CMK (cell line): ENCODE data around the gene ARHGEF17.
"Not testable (repeated sequence)": the region's sequence is repeated elsewhere in the genome, so short reads cannot be mapped to it uniquely, and the experiment has no call there.

ENCODE experiments used
- DNase-seq: peaks from one replicate; pipeline ENCODE4 v3.0.0-alpha.2; 2010; ENCODE audit warnings: low read depth

Gene ARHGEF17

GRCh38 chr11:73273222-73273895 lies 34.7 kb upstream of the ARHGEF17 start:
- DNase-seq = no peak

- not testable (repeated sequence) for DNase-seq
Observed at GRCh38 chr11:73274191-73274590, 33.9 kb upstream of the ARHGEF17 start.

GRCh38 chr11:73274722-73275380 lies 33.2 kb upstream of the ARHGEF17 start:
- DNase-seq = no peak

DNA sequence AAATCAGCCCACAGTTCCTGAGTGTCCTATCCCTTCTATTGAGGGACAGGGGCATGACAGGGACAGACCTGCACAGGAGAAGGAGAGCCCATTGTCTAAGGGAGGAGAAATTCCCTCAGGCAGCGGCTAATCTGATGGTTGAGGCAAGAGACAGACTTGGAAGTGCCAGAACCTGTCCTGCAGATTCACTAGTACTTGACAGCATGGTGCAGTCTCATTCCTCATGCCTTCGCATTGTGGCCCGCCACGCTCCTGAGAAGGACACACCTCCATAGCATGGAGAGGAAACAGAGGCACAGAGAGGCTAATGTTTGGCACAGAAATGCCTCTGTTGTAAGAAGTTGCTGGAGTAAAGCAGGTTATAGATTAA lies 32.7 kb upstream of the ARHGEF17 start:
- no peak for DNase-seq

DNA sequence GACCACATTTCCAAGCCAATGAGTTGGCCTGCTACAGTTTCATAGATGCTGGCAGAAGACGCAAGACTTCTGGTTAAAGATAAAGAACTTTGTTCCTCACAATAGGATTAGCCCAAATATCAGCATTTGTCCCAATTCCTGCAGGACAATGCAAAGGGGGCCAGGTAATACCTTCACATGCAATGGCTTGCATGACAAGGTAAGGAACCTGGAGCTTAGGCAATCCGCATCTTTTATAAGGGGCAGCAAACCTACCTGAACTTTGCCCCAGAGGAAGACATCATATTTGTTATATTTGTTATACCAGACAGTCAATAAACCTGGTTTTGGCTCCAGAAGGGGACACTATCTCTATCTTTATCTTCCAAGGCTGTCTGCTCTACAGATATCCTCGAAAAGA lies 30.6 kb upstream of the ARHGEF17 start:
- no peak for DNase-seq

DNA sequence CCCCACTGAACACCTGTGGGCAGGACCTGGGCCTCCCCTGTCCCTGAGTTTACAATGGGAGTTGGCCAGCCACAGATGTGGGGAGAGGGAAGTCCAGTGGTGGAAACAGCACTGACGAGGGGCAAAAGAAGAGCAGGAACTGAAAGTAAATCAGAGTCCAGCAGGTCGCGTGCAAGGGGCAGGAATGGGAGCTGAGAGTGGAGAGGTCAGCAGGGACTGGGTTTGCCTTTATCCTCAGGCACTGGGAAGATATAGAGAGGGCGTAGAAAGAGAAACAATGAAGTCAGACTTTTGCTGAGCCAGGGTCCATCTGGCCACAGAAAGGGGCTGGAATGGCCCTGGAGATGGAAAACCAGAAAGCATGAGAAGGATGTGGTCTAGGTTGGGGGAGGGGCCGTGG lies 27.4 kb upstream of the ARHGEF17 start:
- DNase-seq = no peak

- no peak for DNase-seq
Observed at GRCh38 chr11:73281201-73281741, 26.8 kb upstream of the ARHGEF17 start.

GRCh38 chr11:73281796-73282660 lies 26.0 kb upstream of the ARHGEF17 start:
- no peak for DNase-seq

DNA sequence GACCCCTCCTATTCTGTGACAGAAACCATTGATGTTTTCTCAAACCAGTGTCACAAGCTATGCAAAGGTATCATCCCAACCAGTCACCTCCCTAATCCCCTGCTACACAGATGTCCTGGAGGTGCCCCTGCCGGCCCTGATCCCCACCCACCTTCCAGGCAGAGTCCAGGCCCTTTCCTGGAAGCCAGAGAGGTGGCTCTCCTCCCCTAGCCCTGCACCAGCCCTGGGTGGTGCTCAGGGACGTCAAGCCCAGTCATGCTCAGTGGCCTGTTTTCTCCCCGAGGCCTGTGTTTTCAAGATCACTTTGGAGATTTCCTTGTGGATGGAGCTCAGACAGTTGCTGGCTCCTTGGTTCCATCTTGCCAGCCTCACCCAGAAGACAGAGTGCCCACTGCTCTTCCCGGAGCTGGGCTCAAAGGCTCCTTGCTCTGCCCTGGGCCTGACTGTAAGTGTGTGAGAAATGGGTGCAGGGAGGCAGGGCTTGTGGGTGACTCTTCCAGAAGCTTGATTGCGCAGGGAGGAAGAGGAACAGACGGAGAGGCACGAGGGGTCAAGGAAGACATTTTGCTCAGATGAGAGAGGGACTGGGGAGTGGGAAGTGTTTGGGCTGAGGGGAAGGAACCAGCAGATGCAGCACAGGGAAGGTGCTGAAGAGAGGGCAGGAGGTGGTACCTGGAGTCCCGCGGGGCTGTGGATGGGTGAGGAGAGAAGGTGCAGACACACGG lies 24.6 kb upstream of the ARHGEF17 start:
- no peak for DNase-seq

GRCh38 chr11:73284106-73284505 lies 24.0 kb upstream of the ARHGEF17 start:
- DNase-seq = no peak

GRCh38 chr11:73285721-73286120 lies 22.4 kb upstream of the ARHGEF17 start:
- no peak for DNase-seq

GRCh38 chr11:73286240-73286810 lies 21.8 kb upstream of the ARHGEF17 start:
- no peak for DNase-seq

DNA sequence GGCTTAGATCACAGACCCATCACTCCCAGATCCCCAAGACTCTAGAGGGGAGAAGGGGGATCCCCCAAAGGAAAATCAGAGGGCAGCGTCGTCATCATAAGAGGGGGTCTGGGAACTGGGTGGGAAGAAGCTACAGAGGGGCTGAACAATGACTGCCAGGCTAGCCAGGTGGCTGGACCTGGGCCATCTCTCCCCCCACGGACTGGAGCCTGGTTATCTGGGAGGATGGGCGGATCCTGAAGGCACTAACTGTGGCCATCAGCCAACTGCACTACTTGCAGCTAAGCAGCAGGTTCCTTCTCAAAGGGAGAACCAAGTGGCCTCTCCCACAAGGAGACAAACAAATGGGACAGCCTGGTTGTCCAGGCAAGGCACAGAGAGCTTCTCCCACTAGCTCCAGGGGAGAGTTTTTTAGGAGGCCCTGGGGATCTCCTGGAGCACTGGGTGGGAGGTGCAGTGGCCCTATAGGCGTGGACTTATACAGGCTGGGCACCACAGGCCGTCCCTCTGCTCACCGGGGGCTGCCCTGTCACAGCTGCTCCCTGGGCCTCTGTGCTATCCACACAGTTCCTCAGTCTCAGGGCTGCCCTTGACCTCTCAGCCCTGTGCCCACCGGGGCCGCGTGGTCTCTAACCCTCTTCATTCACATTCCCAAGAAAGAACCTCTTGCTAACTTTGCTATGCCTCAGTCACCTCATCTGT lies 20.5 kb upstream of the ARHGEF17 start:
- DNase-seq = no peak

GRCh38 chr11:73288192-73288872 lies 19.7 kb upstream of the ARHGEF17 start:
- DNase-seq = no peak

- no peak for DNase-seq
Observed at GRCh38 chr11:73288873-73289707, 19.0 kb upstream of the ARHGEF17 start.

GRCh38 chr11:73290536-73290935 lies 17.5 kb upstream of the ARHGEF17 start:
- no peak for DNase-seq

- DNase-seq = no peak
Observed at GRCh38 chr11:73291196-73291595, 16.9 kb upstream of the ARHGEF17 start.

GRCh38 chr11:73291781-73292524 lies 16.1 kb upstream of the ARHGEF17 start:
- DNase-seq = no peak

- no peak for DNase-seq
Observed at GRCh38 chr11:73292525-73292894, 15.6 kb upstream of the ARHGEF17 start.
